Amygdala (tissue), 56 donors: ENCODE results near the gene PODXL.
"Not testable (repeated sequence)": the region's sequence is repeated elsewhere in the genome, so short reads cannot be mapped to it uniquely, and the experiment has no call there.

Source experiments
- DNase-seq, 56 donors: peaks; one replicate each; lab custom pipeline; 2025; lab: John Stamatoyannopoulos, UW

Gene PODXL

DNA sequence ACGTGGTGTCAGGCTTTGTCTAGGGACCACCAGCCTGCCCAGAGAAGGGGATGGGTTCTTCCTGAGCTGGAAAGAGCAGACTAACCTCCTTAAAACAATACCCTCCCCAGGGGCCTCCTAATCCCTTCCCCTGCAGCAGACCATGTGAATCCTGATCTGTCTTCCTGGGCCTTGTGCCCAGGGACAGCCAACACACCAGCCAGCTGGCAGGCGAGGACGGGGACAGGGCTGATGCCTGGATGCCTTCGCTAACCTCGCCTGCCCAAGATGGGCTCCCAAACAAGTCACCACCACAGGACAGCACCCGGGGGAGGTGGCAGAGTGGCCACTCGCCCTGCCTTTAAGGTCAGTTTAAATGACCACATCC is 17.6 kb downstream of the PODXL start:
- peak in 6 of 56 donors; percentile 4 to 25 (median 12) for DNase-seq

- no peak for DNase-seq
Measured at GRCh38 chr7:131538071-131538812, 18.2 kb downstream of the PODXL start.

GRCh38 chr7:131537571-131537978 is 18.9 kb downstream of the PODXL start:
- DNase-seq: no peak

GRCh38 chr7:131536361-131536849 is 20.0 kb downstream of the PODXL start:
- no peak for DNase-seq

DNA sequence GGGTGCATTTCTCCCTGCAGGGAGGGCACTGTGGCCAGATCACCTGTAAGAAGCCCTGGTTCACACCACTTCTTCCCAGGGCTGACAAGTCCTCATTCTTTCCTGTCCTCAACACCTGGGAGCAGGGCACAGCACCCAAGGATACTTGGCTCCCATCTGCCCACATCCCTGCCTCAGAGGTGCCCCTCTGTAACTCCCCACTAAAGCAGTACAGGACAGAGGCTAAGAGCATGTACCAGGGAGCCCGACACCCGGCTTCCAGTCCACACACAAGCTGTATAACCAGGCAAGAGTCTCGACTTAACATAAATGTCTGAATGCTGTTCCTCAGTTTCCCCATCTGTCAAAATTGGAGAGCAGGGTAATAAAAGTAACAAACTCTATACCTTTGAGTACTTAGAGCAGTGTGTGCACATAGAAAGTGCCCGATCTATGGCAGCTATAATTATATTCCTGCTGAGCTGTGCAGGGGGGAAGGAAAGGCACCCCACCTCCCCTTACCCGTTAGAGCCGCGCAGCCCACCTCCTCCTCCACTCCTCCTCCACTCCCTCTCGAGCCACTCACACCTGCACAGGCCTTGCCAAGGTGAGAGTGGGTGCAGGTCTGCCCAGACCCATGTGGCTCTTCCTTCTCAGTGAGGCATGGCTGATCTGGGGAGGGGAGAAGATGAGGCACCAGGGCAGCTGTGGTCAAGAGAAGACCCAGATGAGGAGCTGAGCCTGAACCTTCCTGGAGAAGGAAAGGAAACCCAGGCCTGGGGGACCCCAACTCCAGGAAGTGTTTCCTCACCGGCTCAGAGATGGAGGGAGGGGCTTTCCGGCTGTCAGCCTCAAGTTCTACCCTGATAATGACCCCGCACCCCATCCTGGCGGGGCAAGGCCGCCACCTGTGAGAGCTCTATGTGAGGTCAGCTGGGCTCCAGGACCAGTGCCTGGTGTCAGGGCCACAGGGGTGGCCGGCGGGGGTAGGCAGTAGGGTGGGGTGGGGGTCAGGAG is 22.6 kb downstream of the PODXL start:
- no peak for DNase-seq

DNA sequence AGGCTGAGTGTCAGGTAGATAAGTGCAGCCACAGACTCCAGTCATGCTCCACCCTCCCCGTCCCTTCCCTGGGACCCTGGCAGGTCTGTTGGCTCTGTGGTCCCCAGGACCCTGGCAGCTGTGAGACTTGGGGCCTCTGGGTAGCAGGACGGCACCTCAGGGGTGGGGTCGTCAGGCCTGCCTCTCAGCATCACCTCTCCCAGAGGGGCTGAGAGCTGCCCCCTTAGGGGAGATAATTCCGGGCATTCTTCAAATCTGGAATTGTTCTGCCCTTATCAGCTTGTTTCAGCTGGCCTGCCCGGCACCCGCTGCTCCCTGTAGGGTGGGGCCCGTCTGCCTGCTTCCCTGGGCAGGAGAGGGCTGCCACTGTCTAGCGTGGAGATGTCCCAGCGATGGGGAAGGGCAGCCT is 23.3 kb downstream of the PODXL start:
- DNase-seq: no peak

GRCh38 chr7:131532570-131533091 is 23.8 kb downstream of the PODXL start:
- no peak for DNase-seq

DNA sequence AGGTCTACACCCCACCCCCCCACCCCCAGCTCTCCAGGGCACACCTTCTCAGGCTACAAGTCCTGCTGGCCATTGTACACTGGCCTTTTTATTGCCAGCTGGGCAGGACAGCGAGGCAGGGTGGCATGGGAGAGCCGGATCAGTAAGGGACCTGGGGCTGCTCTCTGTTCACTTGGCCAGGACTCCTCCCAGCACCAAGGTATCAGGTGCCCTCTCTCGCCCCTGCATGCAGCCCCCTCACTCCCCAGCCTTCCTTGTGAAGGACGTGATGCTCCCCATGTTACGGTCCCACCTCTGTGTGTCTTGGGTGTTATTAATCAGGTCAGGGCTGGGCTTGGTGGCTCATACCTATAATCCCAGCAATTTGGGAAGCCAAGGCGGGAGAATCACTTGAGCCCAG is 26.3 kb downstream of the PODXL start:
- DNase-seq: no peak

GRCh38 chr7:131529617-131530016 is 26.8 kb downstream of the PODXL start:
- DNase-seq: no peak

DNA sequence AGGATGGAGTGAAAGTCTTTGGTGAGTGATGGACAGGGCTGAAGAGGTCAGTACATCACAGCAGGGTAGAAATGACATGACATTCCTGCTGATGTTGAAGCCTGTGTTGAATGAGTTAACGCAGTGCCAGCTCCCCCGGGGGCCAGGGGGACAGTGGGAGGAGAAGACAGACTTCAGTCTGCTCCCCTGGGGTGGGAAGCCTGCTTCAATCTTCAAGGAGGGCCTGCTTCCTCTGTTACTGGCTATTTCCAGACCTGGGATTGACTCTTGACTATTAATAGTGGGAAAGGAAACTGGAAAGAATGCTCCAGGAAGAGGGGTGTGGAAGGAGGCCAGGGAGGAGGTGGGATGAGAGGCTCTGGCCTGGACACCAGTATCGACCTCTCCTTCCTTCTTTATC is 27.2 kb downstream of the PODXL start:
- no peak for DNase-seq

DNA sequence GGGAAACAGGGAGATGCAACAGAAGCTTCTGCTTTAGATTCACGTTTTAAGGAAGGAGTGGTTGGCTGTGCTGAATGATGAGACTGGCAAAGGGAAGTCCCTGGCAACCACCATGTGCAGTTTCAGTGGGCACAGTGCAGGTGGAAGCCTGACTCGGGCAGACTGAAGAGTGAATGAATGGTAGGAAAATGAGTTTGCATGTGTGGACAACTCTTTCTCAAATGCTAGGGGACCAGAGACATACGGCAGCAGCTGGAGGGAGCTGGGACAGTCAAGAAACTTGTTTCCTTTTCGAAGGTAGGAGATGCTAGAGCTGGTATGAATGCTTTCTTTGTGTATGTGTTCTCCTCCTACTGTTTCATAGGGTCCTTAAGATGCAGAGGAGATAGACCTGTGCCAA is 29.0 kb downstream of the PODXL start:
- DNase-seq: no peak

GRCh38 chr7:131525820-131526219 is 30.6 kb downstream of the PODXL start:
- DNase-seq: no peak

DNA sequence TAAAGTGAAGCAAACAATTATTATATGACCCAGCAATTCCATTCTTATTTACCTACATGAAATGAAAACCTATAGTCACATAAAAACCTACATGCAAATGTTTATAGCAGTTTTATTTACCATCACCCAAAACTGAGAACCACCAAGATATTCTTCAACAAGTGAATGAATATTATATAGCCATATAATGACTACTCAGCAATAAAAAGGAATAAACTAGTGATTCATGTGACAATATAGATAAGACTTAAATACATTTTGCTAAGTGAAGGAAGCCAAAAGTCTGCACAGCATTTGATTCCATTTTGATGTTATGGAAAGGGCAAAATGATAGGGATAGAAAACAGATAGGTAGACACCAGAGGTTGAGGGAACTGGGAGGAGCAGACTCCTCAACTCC is 31.7 kb downstream of the PODXL start:
- DNase-seq: no peak

- no peak for DNase-seq
Measured at GRCh38 chr7:131524115-131524514, 32.3 kb downstream of the PODXL start.

DNA sequence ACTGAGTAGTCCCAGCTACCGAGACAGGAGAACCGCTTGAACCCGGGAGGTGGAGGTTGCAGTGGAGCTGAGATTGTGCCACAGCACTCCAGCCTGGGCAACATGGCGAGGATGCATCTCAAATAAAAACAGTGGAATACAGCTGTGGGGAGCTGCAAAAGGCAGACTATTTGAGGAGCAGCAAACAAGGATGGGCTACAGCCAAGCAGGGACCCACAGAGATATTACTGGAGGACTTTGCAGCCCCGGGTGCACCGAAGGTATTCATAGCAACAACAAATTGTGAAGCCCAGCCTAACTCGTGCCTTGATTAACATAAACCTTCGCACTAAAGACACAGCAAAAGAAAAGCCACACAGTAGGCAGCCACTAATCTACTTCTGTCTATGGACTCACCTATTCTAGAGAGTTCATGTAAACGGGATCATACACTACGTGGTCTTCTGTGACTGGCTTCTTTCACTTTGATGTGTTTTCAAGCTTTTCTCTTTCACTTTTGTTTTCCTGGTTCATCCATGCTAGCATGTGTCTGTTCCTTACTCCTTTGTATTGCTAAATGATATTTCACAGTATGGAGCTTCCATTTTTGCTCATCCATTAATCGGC is 34.0 kb downstream of the PODXL start:
- no peak for DNase-seq

DNA sequence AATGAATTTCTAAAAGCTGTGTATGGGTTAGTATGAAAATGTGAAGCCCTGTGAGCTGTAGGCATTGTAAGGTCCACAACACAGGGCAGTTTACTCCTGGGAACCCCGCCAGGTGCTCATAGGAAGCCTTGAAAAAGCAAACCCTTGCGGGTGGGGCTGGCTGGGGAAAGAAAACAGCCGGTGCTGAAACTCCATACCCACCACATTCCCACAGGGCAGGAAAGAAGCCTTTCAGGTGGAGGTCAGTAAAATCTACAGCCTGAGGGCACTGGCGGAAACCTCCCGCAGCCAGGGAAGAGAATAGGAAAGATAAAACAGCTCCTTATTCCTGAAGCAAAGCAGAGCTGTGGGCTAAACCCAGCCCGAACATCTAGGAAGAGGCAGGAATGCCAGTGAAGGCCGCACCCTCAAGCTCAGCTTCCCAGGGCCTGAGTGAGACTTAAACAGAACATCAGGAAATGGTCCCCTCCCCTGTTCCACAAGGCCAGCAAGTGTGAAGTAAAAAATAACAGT is 34.7 kb downstream of the PODXL start:
- DNase-seq: no peak

DNA sequence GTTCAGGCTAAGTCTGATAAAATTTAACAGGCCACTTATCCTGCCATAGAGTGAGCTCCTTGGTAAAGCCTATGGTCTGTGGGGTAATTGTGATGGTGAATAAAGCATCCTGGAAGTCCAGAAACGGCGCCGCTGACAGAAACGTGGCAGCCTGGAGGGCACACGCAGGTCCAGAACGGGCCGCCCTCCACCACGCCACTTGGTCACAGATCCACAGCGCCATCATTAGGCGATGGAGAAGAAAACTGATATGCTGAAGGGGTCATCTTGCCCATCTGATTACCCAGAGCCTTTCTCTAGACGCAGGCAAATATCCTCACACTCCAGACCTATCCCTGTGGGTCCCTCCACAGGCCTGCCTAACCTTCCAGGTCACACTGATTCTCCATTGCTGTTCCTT is 37.8 kb downstream of the PODXL start:
- DNase-seq: no peak

- no peak for DNase-seq
Measured at GRCh38 chr7:131517218-131517923, 39.1 kb downstream of the PODXL start.

DNA sequence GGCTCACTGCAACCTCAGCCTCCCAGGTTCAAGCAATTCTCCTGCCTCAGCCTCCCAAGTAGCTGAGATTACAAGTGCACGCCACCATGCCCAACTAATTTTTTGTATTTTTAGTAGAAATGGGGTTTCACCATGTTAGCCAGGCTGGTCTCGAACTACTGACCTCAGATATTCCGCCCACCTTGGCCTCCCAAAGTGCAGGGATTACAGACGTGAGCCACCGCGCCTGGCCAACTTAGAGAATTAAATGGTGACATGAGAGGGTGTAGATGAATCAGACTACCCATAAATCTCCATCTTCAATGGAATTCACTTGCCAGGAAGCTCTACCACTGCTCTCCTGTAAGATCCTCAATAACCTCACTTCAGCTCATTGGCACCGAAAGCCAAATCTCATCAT is 41.0 kb downstream of the PODXL start:
- DNase-seq: not testable (repeated sequence)
